Endothelial cell of umbilical vein (primary cell): ENCODE results near the gene CRISPLD2. TPM values are rescaled to one million over a fixed set of nuclear protein-coding genes. Genes with fewer than 3 reads are reported as not detected.

ENCODE experiments used
- Bru-seq: library from RNA; stranded (reverse); fragments of 400-500 nt; gene quantifications from one replicate; lab custom pipeline; 2021; lab: Mats Ljungman, UMichigan
- BruChase-seq, 2 experiments: library from RNA; stranded (reverse); fragments of 400-500 nt; gene quantifications; one replicate each; lab custom pipeline; 2021; lab: Mats Ljungman, UMichigan
- BruUV-seq: library from RNA; stranded (reverse); fragments of 400-500 nt; replicated peaks from 2 replicates; lab custom pipeline; 2021; lab: Mats Ljungman, UMichigan
- CTCF ChIA-PET: fragments of 300-600, 350-600 bp; sonication (Branson Sonifier 250); formaldehyde crosslinking; loops from one replicate; lab custom pipeline; 2021; ENCODE audit warnings: antibody characterized with exemption, inconsistent platforms; lab: Charles Lee
- POLR2A ChIA-PET: fragments of 300-600, 350-600 bp; sonication (Branson Sonifier 250); formaldehyde crosslinking; loops from one replicate; lab custom pipeline; 2021; ENCODE audit warnings: antibody characterized with exemption, inconsistent platforms; lab: Charles Lee
- DNase-seq: peaks from one replicate; pipeline ENCODE4 v3.0.0-alpha.2; 2011; ENCODE audit warnings: low read depth, low spot score
- FAIRE-seq: peaks from 2 replicates; lab custom pipeline; 2011; peaks lifted over from hg19 to GRCh38; lab: Jason Lieb, UNC
- H2AFZ ChIP-seq: 2 replicates; pipeline ENCODE4 v1.6.0; 2012; ENCODE audit warnings: low read depth, low read length, control low read depth, inconsistent platforms
- H3K27ac ChIP-seq: 2 replicates; pipeline ENCODE4 v1.5.1; 2011; ENCODE audit warnings: low read depth, mild to moderate bottlenecking, control low read depth, low read length, moderate library complexity; ENCODE audit not compliant: insufficient read depth
- H3K27me3 ChIP-seq, 2 experiments: 2 replicates each; pipeline versions ENCODE4 v1.6.0 to v1.6.1; 2011; ENCODE audit warnings: low read length in 2 of 2, mixed read lengths in 1 of 2; ENCODE audit not compliant: control insufficient read depth in 2 of 2, insufficient read depth in 2 of 2
- H3K36me3 ChIP-seq, 2 experiments: 2 replicates in 1 of 2; 3 replicates in 1 of 2; pipeline ENCODE4 v1.5.1; 2011; ENCODE audit warnings: low read length in 2 of 2, mild to moderate bottlenecking in 1 of 2, moderate library complexity in 1 of 2; ENCODE audit not compliant: control insufficient read depth in 2 of 2, insufficient read depth in 2 of 2; ENCODE audit errors: extremely low read depth in 1 of 2
- H3K4me1 ChIP-seq: 3 replicates; pipeline ENCODE4 v1.5.1; 2011; ENCODE audit warnings: mild to moderate bottlenecking, low read length; ENCODE audit not compliant: control insufficient read depth, insufficient read depth; ENCODE audit errors: extremely low read depth
- H3K4me2 ChIP-seq: 2 replicates; pipeline ENCODE4 v1.6.1; 2011; ENCODE audit warnings: low read length, control low read depth, mixed read lengths; ENCODE audit not compliant: insufficient read depth
- H3K4me3 ChIP-seq, 3 experiments: fragments of 200-600 bp in 1 of 3; sonication (generic), shearing (Covaris generic) in 1 of 3; replicated peaks in 1 of 3; 2 replicates each; pipeline ENCODE4 v1.5.1; 2011 to 2016; ENCODE audit warnings: control low read depth in 3 of 3, low read length in 3 of 3, mild to moderate bottlenecking in 2 of 3, inconsistent platforms in 1 of 3, low read depth in 1 of 3, moderate library complexity in 1 of 3; ENCODE audit not compliant: insufficient read depth in 1 of 3
- H3K79me2 ChIP-seq: 2 replicates; pipeline ENCODE4 v1.6.0; 2012; ENCODE audit warnings: low read length, inconsistent platforms; ENCODE audit not compliant: control insufficient read depth, insufficient read depth
- H3K9ac ChIP-seq: replicated peaks from 2 replicates; pipeline ENCODE3; 2011; ENCODE audit warnings: low read length, control low read depth; ENCODE audit not compliant: insufficient read depth; ENCODE audit errors: extremely low read depth
- H3K9me1 ChIP-seq: replicated peaks from 3 replicates; pipeline ENCODE4 v1.6.0; 2011; ENCODE audit warnings: mild to moderate bottlenecking, low read length; ENCODE audit not compliant: control insufficient read depth, insufficient read depth; ENCODE audit errors: extremely low read depth
- H3K9me3 ChIP-seq: replicated peaks from 2 replicates; pipeline ENCODE4 v1.5.1; 2012; ENCODE audit warnings: low read length, inconsistent platforms; ENCODE audit not compliant: control insufficient read depth, insufficient read depth
- H4K20me1 ChIP-seq: replicated peaks from 2 replicates; pipeline ENCODE3; 2011; ENCODE audit warnings: mild to moderate bottlenecking, low read length; ENCODE audit not compliant: control insufficient read depth, insufficient read depth; ENCODE audit errors: extremely low read depth
- POLR2AphosphoS5 ChIP-seq: IDR thresholded peaks from 2 replicates; pipeline ENCODE4 v1.6.1; 2012; ENCODE audit warnings: low read depth, mild to moderate bottlenecking, control low read depth, low read length, moderate library complexity; ENCODE audit not compliant: insufficient read depth
- dilution Hi-C: fragments of 300-500 bp; cut with MboI; formaldehyde crosslinking; loops from one replicate; pipeline ENCODE4 v1.15.0; 2019; ENCODE audit warnings: low sequenced_read_pairs; ENCODE audit not compliant: extremely low pct_ligation_motif_present
- intact Hi-C: fragments of 100-400 bp; cut with micrococcal nuclease; formaldehyde crosslinking; loops from one replicate; pipeline ENCODE4 v1.10.0; 2022
- long read RNA-seq: library from polyadenylated mRNA; stranded (forward); transcript quantifications from one replicate; pipeline ENCODE4 v2.0.0, GENCODE V29; 2021
- polyA minus RNA-seq, 3 experiments: library from RNA; depleted of rRNA, polyadenylated mRNA; stranded (reverse); fragments of >200 nt; gene quantifications; 1 replicate in 1 of 3; 2 replicates in 2 of 3; pipeline ENCODE4 v1.2.3, GENCODE V29; 2011
- polyA plus RNA-seq, 4 experiments: library from polyadenylated mRNA; depleted of rRNA in 3 of 4; stranded (reverse) in 3 of 4; unstranded in 1 of 4; fragments of >200 nt; gene quantifications; 2 replicates each; pipeline versions ENCODE4 v1.2.1 to v1.2.3, GENCODE V29; 2011 to 2012; ENCODE audit warnings: missing spikeins in 1 of 4
- total RNA-seq: library from RNA; stranded (reverse); gene quantifications from 2 replicates; pipeline ENCODE4 v1.2.3, GENCODE V29; 2021
- TF ChIP-seq, protein P1 (sequence below), 2 donors: IDR thresholded peaks; 1 replicate in 1 of 2; 2 replicates in 1 of 2; pipeline ENCODE4 v1.5.1; 2011; ENCODE audit warnings: low read length in 2 of 2, mild to moderate bottlenecking in 2 of 2, moderate library complexity in 2 of 2, control low read depth in 1 of 2, inconsistent platforms in 1 of 2, low read depth in 1 of 2; ENCODE audit not compliant: insufficient read depth in 1 of 2; ENCODE audit errors: extremely low read depth in 1 of 2

CRISPLD2 gene, protein sequence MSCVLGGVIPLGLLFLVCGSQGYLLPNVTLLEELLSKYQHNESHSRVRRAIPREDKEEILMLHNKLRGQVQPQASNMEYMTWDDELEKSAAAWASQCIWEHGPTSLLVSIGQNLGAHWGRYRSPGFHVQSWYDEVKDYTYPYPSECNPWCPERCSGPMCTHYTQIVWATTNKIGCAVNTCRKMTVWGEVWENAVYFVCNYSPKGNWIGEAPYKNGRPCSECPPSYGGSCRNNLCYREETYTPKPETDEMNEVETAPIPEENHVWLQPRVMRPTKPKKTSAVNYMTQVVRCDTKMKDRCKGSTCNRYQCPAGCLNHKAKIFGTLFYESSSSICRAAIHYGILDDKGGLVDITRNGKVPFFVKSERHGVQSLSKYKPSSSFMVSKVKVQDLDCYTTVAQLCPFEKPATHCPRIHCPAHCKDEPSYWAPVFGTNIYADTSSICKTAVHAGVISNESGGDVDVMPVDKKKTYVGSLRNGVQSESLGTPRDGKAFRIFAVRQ
- total RNA-seq (0.73 TPM in 1 of 2 replicates, not detected in the other), polyA plus RNA-seq (0.06 and 0.14 TPM in 2 replicates), polyA minus RNA-seq (0.38 and 0.58 TPM in 2 replicates), Bru-seq, nascent RNA (percentile 16 among the genes with signal in this experiment), BruChase-seq, experiment 1, labeled RNA remaining after a 6-hour chase (percentile 10 among the genes with signal in this experiment), BruChase-seq, experiment 2, labeled RNA remaining after a 2-hour chase (percentile 6 among the genes with signal in this experiment)
- 0.04 and 0.06 TPM in 2 replicates for polyA plus RNA-seq (2011; cell fraction: cytosol; rRNA removed)
- polyA plus RNA-seq (2011; cell fraction: nucleus; rRNA removed), result 0.14 TPM in 1 of 2 replicates, not detected in the other
- 0.31 and 0.40 TPM in 2 replicates for polyA plus RNA-seq (2012)
- polyA minus RNA-seq (2011; cell fraction: cytosol; rRNA and poly(A)+ RNA removed), result 11.9 TPM
- not detected in 2 replicates for polyA minus RNA-seq (2011; cell fraction: nucleus; rRNA and poly(A)+ RNA removed)
- long read RNA-seq, result 0 reads

DNA sequence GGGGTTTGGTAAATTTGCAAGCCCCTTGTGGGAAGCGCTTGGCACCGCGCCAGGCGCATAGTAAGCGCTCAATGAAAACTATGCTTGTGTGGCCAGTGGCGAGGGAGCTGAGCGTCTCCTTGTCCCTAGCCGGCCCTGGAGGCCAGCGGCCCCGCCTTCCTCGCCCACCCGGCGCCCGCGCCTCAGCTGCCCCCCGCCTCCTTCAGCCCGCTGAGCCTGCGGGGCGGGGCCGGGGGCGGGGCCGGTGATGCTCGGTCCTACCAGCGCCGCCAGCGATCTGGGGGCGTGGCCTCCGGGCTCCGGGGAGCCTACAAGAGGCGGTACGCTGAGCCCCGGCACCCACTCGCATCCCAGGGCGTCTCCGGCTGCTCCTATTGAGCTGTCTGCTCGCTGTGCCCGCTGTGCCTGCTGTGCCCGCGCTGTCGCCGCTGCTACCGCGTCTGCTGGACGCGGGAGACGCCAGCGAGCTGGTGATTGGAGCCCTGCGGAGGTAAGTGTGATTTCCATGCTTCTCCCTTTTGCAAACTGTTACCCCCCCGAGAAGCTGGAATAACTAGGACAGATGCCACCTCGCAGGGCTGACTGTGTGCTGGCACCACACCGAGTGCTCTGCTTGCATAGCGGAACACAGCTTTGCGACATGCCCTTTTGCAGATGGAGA, at the start of gene CRISPLD2:
CRISPLD2 (plus strand) TSS at position 342 of the 661 bp plus-strand sequence. CDS start 18,511 bp downstream, outside the sequence.
- FAIRE-seq, result peak; percentile 80
- BruUV-seq, result no TSS peak

More for the DNA sequence above, at the start of gene CRISPLD2:
- intact Hi-C loops (loop anchor here (1.0 kb wide), 2 partner anchors 13 to 68 kb away; no protein-coding TSS in a partner anchor), dilution Hi-C loops (no loop called here)
- H4K20me1 ChIP-seq, result no peaks in the 10 kb centered on the region
- H2AFZ ChIP-seq, result peak within 1 kb of the TSS; percentile 66
- H3K27ac ChIP-seq, result no peak within 1 kb of the TSS
- no peaks in the 10 kb centered on the region for H3K36me3 ChIP-seq
- H3K4me2 ChIP-seq, result peak within 1 kb of the TSS; percentile 69
- CTCF ChIA-PET, result interaction anchor here (0.7 to 3.6 kb wide), 6 partner anchors 9 to 151 kb away, joined by 3 to 11 read pairs (median 4); no protein-coding TSS in a partner anchor
- peaks cover 4% of the 10 kb centered on the region for H3K4me1 ChIP-seq
- no peak within 1 kb of the TSS for H3K9ac ChIP-seq
- no peaks in the 10 kb centered on the region for H3K79me2 ChIP-seq
- H3K9me3 ChIP-seq, result no peaks in the 10 kb centered on the region
- DNase-seq, result peak; percentile 86
- peak within 1 kb of the TSS in 2 of 3 experiments; percentile 24 to 37 for H3K4me3 ChIP-seq
- POLR2A ChIA-PET, result interaction anchor here (1.0 to 1.1 kb wide), 2 partner anchors 31 to 65 kb away, joined by 3 to 4 read pairs; no protein-coding TSS in a partner anchor
- TF ChIP-seq, protein P1, sequence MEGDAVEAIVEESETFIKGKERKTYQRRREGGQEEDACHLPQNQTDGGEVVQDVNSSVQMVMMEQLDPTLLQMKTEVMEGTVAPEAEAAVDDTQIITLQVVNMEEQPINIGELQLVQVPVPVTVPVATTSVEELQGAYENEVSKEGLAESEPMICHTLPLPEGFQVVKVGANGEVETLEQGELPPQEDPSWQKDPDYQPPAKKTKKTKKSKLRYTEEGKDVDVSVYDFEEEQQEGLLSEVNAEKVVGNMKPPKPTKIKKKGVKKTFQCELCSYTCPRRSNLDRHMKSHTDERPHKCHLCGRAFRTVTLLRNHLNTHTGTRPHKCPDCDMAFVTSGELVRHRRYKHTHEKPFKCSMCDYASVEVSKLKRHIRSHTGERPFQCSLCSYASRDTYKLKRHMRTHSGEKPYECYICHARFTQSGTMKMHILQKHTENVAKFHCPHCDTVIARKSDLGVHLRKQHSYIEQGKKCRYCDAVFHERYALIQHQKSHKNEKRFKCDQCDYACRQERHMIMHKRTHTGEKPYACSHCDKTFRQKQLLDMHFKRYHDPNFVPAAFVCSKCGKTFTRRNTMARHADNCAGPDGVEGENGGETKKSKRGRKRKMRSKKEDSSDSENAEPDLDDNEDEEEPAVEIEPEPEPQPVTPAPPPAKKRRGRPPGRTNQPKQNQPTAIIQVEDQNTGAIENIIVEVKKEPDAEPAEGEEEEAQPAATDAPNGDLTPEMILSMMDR (IDR thresholded peaks at IDR 0.05; ENCODE audit: extremely low read depth in 1 of 2, insufficient read depth in 1 of 2, low read depth in 1 of 2, low read length in 2 of 2), result no peak
- TF ChIP-seq POLR2AphosphoS5, result peak; percentile 33
- no peaks in the 10 kb centered on the region for H3K9me1 ChIP-seq
- peaks cover 6 to 11% of the 10 kb centered on the region in 2 experiments for H3K27me3 ChIP-seq
